Tibial nerve (tissue), 4 donors: ENCODE results near the gene CRACR2A.
A peak's percentile ranks its signal among the peaks of the same experiment; 100 is the strongest.

ENCODE experiments used
- CTCF ChIP-seq, 5 experiments: fragments of 200-600 bp in 3 of 5; fragments of 450-650 bp in 2 of 5; sonication (generic) in 3 of 5; IDR thresholded peaks; one replicate each; pipeline ENCODE4 v1.5.1; 2016 to 2019; ENCODE audit warnings: antibody characterized with exemption in 5 of 5, mild to moderate bottlenecking in 3 of 5, moderate library complexity in 2 of 5
- EP300 ChIP-seq, 2 donors: sonication (generic); formaldehyde crosslinking; IDR thresholded peaks; one replicate each; pipeline ENCODE4 v1.6.1; 2017; ENCODE audit warnings: antibody characterized with exemption in 2 of 2, mild to moderate bottlenecking in 1 of 2
- POLR2A ChIP-seq, 2 donors: fragments of 450-650 bp; IDR thresholded peaks; one replicate each; pipeline ENCODE4 v1.6.1; 2017; ENCODE audit warnings: antibody characterized with exemption in 2 of 2, mild to moderate bottlenecking in 2 of 2, moderate library complexity in 2 of 2

DNA sequence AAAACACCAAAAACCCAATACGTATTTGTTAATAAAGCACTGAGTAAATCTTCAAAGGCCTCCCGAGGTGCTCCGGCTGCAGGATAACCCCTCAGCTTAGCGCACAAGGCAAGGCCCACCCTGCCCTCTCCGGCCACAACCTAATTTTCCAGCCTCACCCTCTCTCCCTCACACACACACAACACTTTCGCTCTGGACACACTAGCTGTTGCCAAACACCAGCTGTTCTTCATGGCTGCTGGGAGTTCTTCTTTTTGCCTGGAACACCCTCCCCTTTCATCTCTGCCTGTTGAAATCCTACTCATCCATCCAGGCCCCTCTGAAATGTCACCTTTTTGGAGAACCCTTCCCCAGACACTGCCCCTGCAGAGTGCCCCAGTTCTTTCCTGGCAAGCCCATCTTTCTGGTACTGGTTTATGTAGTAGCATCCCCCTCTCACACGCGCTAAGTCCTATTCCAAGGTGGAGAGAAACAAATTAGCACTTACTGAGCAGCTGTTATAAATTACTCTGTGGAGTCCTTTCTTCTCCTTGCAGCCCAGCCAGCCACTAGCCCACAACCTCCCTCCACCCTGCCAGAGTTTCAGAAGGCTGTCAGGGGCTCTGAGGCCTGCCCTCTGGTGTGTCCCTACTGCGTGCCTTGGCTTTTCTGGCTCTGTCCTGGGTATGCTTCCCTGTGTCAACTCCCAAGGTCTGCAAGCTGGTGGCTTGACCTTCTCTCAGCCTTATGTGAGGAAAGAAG is 805 bp upstream of the CRACR2A start:
- TF ChIP-seq EP300 (IDR thresholded peaks at IDR 0.05) (peak in 1 of 2 donors; percentile 17), CTCF (IDR thresholded peaks at IDR 0.05) (no peak), POLR2A (IDR thresholded peaks at IDR 0.05) (no peak)
